Measurements from ENCODE around the gene RPS8.
"Not testable (repeated sequence)": the region's sequence is repeated elsewhere in the genome, so short reads cannot be mapped to it uniquely, and the experiment has no call there.

Gene RPS8

DNA sequence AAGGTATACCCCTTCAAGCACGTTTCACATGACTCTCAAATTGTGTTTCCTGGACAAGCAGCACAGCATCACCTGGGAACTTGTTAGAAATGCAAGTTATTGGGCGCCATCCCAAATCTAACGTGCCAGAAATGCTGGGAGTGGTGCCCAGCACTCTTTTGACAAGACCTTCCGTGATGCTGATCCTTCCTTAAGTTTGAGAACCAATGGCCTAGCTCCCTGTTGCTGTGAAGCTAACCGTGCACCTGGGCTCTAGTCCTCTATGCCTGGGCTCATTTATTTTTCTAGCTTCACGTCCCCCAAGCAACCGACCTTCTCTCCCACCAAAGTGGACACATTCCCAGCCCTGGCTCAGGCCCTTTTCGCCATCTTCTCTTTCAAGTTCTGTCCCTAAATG is 8.4 kb downstream of the RPS8 start:
- DNase-seq = no peak

DNA sequence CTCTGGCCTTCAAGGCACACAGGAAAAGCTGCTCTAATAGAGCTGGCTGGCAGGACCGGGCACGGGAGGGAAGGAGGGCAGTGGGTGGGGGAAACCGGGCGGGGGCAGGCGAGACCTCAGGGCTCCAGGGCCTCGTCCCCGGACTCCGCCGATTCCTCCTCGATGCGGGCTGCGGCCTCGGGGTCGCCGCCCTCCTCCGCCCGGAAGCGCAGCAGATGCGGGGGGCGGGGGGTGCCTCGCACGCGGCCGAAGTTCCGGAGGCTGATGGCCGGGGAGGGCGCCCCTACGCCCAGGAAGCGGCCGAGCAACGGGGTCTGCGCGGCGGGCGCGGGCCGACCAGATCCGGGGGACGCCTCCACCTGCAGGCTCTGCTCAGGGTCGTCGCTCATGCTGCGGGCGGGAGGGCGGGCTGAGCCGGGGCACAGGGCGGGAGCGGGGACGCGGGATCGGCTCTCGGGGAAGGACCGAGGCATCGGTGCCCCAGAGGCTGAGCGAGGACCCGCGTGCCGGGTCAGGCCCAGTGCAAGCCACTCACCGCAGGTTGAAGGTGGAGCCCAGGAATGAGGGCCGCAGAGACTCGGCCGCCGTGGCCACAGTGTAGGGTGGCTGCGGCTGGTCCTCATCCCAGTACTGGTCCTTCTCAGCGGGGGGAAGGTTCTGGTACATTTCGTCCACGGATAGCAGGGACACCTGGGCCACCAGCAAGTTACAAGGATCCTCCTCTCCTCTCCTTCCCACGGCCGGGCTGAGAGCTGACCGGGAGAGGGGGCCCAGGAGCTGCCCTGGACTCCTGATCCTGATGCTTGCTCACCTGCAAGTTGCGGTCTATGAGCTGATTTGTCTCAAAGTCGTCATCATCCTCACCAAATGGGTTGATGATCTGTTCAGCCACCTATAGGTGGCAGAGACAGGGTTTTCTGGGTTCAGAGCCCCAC is 9.0 kb downstream of the RPS8 start:
- DNase-seq = no peak

DNA sequence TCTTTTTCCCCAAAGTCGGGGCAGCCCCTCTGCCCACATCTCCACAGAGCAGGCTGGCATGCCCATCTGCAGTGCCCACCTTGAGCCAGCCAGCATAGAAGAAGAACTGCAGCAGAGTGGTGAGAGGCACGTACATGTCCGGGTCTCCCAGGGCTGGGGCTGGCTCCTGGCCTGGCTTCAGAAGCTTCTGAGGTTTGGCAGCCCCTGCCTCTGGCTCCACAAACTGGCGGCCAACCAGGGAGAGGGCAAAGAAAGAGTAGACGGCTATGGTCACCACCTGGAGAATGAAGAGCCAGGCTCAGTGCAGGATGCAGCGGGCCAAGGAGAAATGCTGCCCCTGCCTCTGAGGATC is 9.7 kb downstream of the RPS8 start:
- no peak for DNase-seq

DNA sequence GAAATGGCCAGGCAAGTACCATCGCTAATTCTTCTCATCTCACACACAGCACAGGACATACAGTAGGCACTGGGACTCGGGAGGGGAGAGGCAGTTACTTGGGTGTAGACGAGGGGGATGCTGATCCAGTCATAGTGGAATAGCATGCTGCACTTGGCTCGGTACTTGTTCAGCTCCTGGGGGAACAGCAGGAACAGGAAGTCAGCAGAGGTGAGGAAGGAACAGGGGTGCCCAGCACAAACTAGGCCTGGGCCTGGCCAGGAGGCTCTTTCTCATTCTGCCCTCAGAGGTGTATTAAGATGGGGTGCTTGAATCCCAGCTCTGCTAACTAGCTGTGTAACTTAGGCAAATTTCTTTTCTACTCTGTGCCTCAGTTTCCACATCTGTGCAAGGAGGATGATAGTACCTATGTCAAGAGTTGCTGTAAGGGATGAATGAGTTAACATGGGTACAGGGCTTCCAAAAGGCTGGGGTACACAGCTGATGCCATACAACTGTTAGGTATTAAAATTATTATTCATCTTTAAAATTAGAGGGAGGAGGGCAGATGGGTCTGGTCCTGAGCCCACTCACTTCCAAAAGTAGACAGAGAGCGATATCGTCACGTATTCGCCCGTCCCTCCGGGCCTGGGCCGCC is 10.3 kb downstream of the RPS8 start:
- DNase-seq = no peak

DNA sequence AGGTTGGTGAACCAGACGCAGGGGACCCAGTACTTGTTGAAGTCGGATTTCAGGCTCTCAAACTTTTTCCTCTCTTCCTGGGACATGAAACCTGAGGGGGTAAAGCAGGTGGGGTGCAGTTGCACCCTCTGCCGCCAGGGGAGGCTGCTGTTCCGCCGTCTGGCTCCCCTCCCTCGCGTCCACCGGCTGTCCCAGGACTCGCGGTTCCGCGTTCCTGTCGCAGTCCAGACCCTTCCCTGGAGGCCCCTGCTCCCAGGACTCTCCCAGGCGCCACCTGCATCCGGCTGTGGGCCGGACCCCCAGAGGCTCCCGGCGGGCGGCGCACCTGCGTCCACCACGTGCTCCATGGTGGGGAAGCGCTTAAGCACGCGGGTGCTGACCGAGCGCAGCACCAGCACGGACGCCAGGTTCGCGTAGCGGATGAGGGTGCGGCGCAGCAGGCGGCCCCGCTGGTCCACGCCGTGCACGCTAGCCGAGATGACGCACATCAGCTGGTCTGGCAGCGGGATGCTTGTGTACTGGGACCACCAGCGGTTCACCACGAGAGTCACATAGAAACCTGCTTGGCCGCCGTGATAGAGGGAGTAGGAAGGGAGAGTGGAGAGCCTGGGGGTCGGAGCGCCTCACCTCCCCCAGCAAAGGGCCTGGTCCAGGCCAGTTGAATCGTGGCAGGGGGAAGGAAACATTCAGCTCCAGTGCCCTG is 10.9 kb downstream of the RPS8 start:
- DNase-seq = no peak

DNA sequence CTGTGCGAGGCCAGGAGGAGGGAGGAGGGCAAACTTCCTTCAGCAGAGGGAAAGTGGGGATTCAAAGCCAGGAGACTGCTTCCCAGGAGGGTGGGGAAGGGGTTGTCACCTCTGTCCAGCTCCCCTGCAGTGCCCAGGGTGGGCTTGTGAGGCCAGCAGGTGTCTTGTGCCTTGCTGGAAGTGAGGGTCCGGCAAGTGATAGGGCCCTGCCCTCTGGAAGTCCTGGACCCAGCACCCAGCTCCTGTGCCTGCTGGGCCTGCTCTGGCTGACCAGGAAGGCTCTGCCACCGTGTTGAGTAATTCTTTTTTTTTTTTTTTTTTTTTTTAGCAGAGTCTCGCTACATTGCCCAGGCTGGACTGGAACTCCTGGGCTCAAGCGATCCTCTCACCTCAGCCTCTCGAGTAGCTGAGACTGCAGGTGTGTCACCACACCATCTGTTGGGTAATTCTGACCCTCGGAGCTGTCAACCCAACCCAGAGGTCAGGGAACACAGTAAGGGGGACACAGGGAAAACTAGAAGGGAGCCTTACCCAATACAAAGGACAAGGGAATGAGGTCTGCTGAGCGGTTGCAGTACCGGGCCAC is 11.6 kb downstream of the RPS8 start:
- DNase-seq = no peak

GRCh38 chr1:44787506-44787905 is 12.2 kb downstream of the RPS8 start:
- DNase-seq = no peak

DNA sequence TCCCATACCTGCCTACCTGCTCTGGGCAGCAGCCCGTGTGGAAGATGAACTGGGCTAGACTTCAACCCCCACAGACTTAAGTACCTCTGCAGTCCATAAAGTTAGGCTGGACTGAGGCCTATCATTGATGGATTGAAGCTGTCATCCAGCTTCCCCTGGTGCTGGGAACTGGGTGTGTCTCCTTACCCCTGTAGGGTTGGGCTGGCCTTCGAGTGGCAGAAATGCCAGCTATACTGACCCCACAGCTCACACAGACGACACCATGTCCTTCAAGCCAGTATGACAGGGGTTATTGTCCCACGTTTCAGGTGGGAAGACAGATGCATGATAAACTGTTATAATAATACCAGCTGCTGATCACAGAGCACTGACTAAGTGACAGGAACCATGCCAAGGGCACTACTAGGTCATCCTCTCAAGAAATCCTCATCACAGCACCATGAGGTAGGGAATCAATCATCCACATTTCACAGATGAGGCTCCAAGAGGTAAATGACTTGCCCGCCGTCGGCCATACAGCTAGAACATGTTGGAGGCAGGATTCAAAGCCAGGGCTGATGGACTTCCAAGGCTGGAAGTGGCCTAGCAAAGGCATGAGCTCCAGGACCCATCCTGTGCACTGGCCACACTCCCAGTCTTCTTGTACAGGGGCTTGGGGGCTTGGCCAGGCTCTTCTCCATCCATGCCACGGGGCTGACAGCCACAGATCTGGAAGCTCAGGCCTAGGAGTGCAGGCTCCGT is 12.9 kb downstream of the RPS8 start, which contains the start of gene BEST4:
Gene BEST4 (minus strand): TSS at position 51 of the 741 bp plus-strand sequence. CDS start 465 bp downstream, outside the sequence.
- no peak for DNase-seq

DNA sequence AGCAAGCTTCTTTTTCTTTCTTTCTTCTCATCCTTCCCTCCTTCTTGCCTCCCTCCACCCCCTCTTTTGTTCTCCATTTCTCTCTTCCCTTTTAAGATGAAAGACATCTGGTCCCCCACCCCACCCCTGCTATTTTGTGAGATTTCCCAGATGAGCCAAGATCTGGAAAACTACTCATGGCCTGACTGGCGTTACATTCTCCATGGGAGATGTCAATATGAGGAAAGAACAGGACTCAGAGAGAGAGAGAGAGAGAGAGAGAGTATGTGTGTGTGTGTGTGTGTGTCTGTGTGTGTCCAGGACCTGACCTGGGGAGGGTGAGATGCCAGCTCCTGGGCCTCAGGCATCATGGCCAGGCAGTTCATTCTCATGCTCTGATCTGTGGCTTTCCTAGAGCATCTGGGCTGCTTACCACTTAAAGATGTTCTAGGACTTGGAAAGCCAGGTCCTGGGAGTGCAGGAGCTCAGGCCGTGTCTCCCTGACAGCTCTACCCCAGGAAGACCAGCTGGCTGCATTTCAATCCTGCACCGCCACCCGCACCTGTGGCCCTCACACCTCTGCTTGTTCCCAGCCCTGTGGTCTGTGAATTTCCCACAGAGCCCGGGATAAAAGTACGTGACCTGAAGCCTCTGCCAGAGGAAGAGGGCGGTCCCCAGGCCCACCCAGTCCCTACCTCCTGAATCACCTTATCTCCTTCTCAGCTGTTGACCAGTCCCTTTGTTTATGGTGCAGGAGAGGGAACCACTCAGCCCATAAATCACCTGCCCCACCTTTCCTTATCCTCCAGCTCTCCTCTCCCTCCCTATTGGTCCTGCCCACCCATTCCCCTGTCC is 15.8 kb downstream of the RPS8 start:
- DNase-seq = no peak

GRCh38 chr1:44792736-44793502 is 17.6 kb downstream of the RPS8 start:
- DNase-seq = no peak

DNA sequence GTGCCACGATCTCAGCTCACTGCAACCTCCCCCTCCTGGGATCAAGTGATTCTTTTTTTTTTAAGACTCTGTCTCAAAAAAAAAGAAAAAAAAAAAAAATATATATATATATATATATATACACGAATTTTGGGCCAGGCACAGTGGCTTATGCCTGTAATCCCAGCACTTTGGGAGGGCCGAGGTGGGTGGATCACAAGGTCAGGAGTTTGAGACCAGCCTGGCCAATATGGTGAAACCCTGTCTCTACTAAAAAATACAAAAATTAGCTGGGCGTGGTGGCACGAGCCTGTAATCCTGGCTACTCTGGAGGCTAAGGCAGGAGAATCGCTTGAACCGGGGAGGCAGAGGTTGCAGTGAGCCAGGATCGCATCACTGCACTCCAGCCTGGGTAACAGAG is 22.5 kb downstream of the RPS8 start:
- not testable (repeated sequence) for DNase-seq

GRCh38 chr1:44798481-44799365 is 23.4 kb downstream of the RPS8 start:
- DNase-seq = no peak

- DNase-seq = peak; percentile 91 to 93
These were observed 24.6 kb downstream of the RPS8 start, which contains the start of gene PLK3 for GRCh38 chr1:44799770-44800584. TSS of gene PLK3 (plus strand) at chr1:44800377. CDS start at chr1:44800464, 87 bp downstream.

- DNase-seq = no peak
These were observed 26.4 kb downstream of the RPS8 start for GRCh38 chr1:44801491-44802305.

DNA sequence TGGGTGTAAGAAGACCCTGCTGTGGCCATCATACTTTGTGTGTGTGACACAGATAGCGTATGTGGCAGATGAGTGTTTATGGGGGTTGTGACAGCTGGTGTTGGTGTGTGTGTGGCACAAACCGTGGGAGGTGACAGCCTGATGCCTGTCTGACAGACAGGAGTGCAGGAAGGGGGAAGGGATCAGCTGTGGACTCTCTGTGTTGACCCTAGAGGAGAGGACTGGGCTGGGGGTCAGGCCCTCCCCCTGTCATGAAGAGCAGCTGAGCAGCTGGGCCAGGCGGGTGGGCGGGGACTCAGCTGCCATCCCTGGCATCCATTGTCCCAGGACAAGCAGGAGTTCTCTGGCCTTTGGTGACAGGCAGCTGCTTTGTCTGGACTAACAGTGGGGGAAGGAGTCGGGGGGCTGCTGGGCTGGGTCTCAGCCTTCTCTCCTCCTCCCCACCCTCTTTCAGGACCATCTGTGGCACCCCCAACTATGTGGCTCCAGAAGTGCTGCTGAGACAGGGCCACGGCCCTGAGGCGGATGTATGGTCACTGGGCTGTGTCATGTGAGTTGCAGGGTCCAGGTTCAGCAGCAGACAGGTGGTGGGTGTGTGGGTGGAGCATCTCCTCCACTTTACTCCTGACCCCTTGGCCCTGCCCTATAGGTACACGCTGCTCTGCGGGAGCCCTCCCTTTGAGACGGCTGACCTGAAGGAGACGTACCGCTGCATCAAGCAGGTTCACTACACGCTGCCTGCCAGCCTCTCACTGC is 27.1 kb downstream of the RPS8 start:
- DNase-seq = no peak

- no peak for DNase-seq
These were observed 27.6 kb downstream of the RPS8 start for GRCh38 chr1:44803062-44803311.
